ENCODE results near the gene TNFRSF18.

Gene TNFRSF18

DNA sequence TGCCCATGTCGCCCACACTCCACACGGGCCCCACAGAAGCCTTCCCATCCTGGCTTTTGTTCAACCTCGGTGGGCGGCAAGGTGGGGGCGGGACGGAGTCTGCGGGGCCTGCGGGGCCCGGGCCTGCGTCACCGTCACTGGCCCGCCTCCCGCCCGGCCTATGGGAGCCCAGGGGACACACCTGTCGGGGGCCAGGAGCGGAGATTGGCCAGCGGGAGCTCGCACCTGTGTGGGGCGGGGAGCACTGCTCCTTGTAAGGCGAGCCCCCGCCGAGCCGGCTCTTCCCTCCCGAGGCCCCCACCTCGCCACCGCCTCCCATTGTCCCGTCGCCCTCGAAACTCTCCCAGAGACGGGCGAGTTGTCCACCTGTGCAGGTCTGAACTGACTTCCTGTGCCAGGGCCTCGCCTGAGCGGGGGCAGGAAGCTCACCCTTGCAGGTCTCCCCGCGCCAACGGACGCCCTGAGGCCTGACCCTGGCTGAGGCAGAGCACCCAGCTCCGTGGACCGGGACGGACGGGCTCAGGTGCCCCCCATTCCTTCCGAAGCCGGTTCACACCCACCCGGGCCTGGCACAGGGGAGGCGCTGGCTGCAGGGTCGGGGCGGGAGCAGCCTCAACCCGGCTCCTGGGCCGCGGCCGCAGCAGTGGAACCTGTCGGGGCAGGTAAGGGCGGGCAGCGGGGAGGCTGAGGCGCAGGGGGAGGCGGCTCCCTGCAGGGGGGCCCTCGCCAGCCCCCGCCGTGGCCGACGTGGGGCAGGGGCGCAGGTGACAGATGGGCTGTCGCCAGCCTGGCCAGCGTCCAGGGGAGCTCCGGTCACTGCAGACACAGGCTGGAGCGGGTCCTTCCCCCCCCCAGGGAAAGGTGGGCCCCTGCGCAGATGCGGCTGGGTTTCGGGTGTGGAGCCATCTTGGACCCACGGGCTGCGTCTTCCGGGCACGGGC, 43.5 kb downstream of the TNFRSF18 start:
- DNase-seq, result peak; percentile 91 to 97

DNA sequence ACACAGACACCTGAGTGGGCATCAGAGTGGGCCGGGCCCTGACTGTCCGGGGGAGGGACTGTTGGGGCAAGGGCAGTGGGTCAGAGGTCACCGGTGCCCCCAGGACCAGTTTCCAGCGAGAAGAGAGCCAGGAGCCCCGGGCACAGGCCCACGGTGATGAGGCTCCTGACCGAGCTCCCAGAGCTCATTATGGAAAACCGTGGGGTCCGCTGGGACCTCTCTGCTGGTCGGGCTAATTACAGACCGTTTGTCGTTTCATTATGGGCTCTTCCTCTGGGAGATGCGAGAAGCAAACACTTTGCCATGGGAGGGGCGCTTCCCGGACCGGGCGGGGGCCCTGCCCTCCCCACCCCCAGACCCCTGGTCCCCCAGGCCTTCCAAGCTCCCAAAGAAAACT, 44.7 kb downstream of the TNFRSF18 start:
- peak in 1 of 2 experiments; percentile 23 for DNase-seq

DNA sequence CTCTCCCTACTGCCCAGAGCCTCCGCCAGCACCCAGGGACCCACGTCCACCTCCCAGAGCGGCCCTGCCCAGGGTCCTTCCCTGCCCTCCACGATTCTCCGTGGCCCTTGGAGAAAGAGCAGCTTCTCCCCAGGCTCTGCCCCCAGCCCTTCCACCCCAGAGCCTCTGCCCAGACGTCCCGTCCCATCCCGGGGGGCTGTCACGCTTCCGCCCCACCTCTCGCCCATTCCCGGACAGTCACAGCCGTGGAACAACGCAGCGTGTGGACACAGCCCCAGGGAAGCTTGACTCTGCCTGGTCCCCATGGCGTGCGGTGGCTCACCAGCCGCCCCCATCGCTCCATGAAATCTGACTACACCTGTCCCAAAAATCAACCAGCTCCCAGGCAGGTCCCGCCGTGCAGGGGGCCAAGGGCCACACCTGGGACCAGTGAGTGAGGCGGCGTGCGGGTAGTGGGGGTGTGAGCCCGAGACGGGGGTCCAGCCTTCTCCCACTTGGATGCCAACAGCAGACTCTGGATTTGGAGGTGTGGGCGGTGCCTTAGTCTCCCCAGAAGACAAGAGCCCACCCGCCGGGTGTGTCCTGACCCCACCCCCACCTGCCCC, 45.2 kb downstream of the TNFRSF18 start:
- DNase-seq, result no peak

DNA sequence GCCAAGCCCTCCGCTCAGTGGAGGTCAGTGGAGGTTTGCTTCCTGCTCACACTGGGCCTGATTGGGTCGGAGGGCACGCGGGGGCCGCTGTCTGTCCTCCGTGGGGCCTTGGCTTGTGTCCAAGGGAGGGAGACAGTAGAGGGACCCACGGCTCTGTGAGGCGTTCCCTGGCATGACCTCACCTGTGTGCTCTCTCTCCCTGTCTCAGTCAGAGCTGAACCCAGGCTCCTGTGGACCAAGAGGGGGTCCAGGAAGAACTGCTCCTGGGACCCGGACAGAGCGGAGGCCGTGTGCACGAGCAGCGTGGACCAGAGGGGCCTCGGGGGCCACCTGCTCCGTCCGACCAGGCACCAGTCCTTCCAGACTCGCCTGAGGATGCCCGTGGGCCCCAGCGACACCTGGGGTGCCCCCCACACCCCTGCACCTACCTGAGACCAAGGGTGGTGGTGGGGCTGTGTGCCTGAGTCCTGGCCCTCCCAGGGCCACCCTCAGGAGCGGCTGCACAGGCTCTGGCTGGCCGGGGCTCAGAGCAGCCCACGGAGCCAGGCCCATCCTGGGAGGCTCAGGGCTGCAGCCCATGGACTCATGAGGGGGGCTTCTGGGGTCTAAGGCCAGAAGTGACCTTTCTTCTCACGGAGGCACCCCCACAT, 46.0 kb downstream of the TNFRSF18 start:
- no peak for DNase-seq

DNA sequence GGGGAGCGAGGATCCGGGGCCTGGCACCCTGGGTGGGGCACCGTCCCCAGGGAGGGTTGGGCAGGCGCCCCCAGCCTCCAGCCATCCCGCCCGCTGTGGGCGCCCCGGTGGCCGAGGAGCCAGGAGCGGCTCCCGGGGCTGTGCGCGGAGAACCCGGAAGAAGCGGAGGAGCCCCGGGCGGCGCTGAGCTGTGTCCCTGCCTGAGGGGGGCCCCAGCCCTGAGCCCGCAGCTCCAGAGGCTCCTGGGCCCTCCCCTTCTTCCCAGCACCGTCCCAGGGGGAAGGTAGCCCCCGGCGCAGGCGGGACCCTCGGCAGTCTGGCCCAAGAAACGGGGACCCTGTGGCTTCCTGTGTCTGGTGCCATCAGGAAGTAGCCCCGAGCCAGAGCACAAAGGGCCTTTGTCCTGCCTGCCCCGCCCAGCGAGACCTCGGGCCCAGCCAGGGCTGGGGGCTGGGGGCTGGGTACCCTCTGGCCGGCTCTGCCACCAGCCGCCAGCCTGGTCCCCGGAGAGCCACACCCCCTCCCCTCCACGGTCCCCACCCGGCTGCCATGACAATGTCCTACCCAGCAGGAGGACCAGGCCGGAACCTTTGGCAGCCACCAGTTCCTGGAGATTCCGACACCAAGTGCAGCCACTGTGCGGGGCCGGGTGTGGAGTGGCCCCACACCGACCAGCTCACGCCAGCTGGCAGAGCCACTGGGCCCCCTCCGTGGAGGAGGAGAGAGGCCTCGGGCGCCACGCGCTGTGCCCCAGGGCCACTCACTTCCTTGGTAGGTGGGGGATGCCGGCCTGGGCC, 48.3 kb downstream of the TNFRSF18 start:
- peak in 1 of 2 experiments; percentile 21 for DNase-seq

DNA sequence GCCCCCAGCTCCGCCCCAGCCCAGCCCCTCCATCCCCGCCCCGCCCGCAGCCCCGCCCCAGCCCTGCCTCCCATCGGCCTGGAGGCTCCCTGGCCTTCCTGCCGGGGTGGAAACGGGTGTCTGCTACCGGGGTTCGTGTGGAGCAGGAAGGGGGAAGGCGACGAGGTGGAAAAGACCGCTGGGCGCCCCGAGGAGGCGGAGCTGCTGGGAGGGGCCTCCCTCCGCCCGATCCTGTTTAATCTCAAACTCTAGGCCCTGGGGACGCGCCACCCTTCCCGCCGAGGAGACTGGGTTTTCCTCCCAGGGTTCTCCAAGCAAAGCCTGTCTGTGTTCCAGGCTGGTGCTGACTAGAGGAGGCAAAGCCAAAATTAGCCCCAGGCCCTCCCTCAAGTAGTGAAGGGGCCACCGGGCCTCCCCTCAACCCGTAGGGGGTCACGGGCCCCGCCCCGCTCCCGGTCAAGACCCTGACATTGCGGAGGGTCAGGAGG, 48.9 kb downstream of the TNFRSF18 start:
- peak; percentile 47 to 59 for DNase-seq

DNA sequence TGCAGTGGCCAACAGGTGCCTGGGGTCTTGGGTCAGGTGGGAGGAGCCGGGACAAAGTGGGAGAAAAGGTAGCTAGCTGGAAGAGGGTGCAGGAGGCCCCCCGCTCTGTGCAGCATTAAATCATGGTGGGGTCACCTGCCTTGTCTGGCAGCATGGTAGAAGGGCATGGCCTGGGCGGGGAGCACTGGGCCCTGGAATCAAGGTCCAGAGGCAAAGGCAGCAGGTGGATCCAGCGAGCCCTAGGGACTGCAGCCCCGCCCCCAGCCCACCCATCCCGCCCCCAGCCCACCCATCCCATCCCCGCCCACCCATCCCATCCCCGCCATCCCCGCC, 49.4 kb downstream of the TNFRSF18 start:
- no peak for DNase-seq

DNA sequence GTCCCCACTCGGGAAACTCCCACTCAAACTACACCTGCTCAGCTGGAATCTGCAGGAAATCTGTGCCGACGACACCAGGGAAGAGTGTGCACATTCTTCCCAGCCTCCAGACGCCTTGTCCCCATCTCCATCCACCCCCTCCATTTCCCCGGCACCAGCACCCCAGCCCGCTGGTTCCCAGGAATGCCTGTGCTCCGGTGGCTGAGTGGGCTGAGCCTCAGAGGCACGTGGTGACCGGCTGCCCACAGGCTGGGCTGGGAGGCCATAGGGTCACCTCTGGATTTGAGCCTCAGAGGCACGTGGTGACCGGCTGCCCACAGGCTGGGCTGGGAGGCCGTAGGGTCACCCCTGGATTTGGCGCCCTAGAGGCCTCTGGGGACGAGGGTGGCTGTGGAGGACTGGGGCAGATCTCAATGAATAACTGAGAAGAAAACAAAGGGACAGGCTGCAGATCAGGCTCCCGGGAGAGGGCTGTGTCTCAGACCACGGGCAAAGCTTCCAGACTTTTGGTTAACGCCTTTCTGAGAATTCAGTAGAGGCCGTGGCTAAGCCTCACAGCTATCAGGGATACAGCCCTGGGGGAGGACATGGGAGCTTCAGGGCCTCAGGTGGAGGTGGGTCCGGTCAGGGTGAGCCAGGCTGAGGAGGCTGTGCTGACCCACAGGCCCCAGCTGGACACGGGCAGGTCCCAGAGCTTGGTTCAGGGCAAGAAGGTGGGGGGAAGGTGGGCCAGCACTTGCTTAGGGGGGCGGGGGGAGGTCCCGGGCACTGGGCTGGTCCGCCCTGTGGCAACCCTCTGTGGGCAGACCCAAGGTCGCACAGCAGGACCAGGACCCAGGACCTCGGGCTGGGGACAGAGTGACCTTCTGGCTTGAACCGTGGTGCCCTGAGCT, 50.0 kb downstream of the TNFRSF18 start:
- no peak for DNase-seq

DNA sequence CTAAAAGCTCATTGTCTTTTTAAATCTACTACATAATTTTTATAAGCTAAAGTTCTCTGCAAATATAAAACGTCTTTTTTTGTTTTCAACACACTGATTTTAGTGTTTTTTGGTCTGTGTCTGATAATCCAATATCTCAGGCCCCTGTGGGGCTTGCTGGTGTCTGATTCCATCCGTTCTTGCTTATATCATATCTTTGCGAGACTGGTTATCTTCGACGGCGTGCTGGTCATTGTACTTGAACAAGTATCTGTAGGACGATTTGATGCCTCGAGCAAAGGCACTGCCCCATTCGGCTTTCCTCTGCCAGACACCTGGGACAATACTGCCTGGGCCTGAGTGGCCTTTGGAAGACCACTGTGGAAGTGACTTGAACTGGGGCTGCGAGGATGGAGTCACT, 51.1 kb downstream of the TNFRSF18 start:
- DNase-seq, result no peak

DNA sequence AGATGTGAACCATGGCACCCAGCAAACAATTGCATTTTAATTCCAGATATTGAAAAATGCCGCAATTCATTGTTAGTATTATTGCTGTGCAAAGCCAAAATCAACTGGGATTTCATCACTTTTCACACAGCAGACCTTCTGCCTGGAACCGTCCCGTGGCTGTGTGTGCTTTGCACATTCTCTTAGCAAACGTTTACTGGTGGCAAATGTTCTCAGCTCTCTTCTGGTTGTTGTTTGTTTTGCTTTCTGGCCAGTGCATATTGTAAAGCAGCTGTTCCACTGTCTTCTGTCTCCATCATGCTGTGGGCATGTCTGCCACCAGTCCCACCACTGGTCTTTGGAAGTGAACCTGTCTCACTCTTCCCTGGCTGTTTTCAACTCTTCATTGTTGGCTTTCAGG, 52.5 kb downstream of the TNFRSF18 start:
- no peak for DNase-seq
